Stimulated activated CD4-positive, alpha-beta T cell treated with anti-CD3 and anti-CD28 coated beads, Interleukin-2, amount 100 ng/mL, for 48 hours (primary cell): ENCODE results near the gene CAPN2.

ENCODE experiments used
- DNase-seq, 2 donors: peaks; one replicate each; pipeline ENCODE4 v3.0.0-alpha.2; 2020

Gene CAPN2

GRCh38 chr1:223761411-223761810, 49.1 kb downstream of the CAPN2 start:
- DNase-seq: no peak

GRCh38 chr1:223763251-223763650, 50.9 kb downstream of the CAPN2 start:
- no peak for DNase-seq

- no peak for DNase-seq
Observed at GRCh38 chr1:223763881-223764280, 51.5 kb downstream of the CAPN2 start.

GRCh38 chr1:223765036-223765718, 52.8 kb downstream of the CAPN2 start:
- no peak for DNase-seq

GRCh38 chr1:223765719-223766340, 53.5 kb downstream of the CAPN2 start:
- DNase-seq: no peak

GRCh38 chr1:223770621-223771315, 58.4 kb downstream of the CAPN2 start:
- DNase-seq: no peak

GRCh38 chr1:223771469-223771813, 59.1 kb downstream of the CAPN2 start:
- DNase-seq: no peak

GRCh38 chr1:223771814-223772770, 59.8 kb downstream of the CAPN2 start:
- DNase-seq: no peak

- no peak for DNase-seq
Observed at GRCh38 chr1:223772771-223773160, 60.4 kb downstream of the CAPN2 start.

- DNase-seq: no peak
Observed at GRCh38 chr1:223774134-223774814, 61.9 kb downstream of the CAPN2 start.

- no peak for DNase-seq
Observed at GRCh38 chr1:223775054-223775453, 62.7 kb downstream of the CAPN2 start.

- no peak for DNase-seq
Observed at GRCh38 chr1:223775711-223776074, 63.4 kb downstream of the CAPN2 start.

- DNase-seq: peak in 1 of 2 donors; percentile 34
Observed at GRCh38 chr1:223776075-223776814, 63.9 kb downstream of the CAPN2 start.

- DNase-seq: no peak
Observed at GRCh38 chr1:223776826-223777454, 64.6 kb downstream of the CAPN2 start.

- DNase-seq: no peak
Observed at GRCh38 chr1:223780318-223780717, 68.0 kb downstream of the CAPN2 start.

GRCh38 chr1:223780949-223781348, 68.6 kb downstream of the CAPN2 start:
- no peak for DNase-seq

GRCh38 chr1:223783676-223784075, 71.3 kb downstream of the CAPN2 start:
- DNase-seq: no peak

GRCh38 chr1:223784541-223784940, 72.2 kb downstream of the CAPN2 start:
- DNase-seq: no peak

GRCh38 chr1:223785808-223786207, 73.5 kb downstream of the CAPN2 start:
- DNase-seq: no peak

GRCh38 chr1:223788746-223789415, 76.5 kb downstream of the CAPN2 start:
- DNase-seq: no peak

- DNase-seq: no peak
Observed at GRCh38 chr1:223792046-223792445, 79.7 kb downstream of the CAPN2 start.
